ENCODE measurements around the gene UBALD2.

Gene UBALD2

DNA sequence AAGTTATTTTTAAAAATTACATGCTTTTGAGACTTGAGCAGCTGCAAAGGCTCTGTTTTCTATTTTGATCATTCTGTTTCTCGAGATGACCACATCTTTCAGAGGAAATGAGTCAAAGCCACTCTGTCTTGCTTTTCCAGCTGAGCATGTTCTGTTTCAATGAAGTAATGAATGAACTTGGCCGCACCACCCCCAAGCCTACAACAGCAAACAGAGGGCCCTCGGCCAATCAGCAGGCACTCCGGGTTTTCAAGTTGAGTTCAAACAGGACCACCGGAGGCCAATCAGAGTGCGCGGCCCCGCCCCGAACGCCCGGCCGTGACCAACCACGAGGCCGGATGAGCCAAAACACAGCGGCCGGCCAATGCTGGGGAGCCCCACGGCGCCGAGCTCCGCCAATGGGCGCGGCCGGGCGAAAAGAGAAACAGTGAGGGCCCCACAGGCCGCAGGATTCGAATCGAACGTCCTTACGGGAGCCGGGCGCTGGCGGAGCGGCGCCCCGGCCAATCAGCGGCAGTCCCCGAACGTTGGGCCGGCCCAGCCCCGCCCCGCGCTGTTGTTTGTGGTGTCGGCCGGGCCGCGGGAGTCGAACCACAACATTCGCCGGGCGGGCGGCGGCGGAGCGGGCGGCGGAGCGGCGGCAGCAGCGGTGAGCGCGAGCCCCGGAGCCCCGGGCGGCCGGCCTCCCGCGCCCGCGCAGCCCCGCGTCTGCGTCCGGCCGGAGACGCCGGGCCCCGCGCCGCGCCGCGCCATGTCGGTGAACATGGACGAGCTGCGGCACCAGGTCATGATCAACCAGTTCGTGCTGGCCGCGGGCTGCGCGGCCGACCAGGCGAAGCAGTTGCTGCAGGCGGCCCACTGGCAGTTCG is at the start of gene UBALD2:
TSS of gene UBALD2 (plus strand) at position 594 of the 869 bp plus-strand sequence. CDS start at position 752, 158 bp downstream.
- H3F3A ChIP-seq (ENCODE audit: insufficient read depth, low read length), result peaks cover 44% of the 10 kb centered on the region
- H3K4me1 ChIP-seq (ENCODE audit: low read length), result peaks cover 54% of the 10 kb centered on the region
- H3K79me2 ChIP-seq (ENCODE audit: low read length), result peaks cover 44% of the 10 kb centered on the region
- DNase-seq, result peak; percentile 99
- H3K4me2 ChIP-seq (ENCODE audit: low read depth, low read length), result peak within 1 kb of the TSS; percentile 100
- H2AFZ ChIP-seq (ENCODE audit: low read length), result no peak within 1 kb of the TSS
- H3K9me3 ChIP-seq (replicated peaks; ENCODE audit: insufficient read depth, low read length), result no peaks in the 10 kb centered on the region
- 0 out of 2 replicates have a peak, but pooled peaks cover 6% of the 10 kb centered on the region for H3K36me3 ChIP-seq (replicated peaks; ENCODE audit: insufficient read depth, low read length)
- H3K4me3 ChIP-seq (ENCODE audit: low read length), result peak within 1 kb of the TSS; percentile 89
- TF ChIP-seq, protein P1, sequence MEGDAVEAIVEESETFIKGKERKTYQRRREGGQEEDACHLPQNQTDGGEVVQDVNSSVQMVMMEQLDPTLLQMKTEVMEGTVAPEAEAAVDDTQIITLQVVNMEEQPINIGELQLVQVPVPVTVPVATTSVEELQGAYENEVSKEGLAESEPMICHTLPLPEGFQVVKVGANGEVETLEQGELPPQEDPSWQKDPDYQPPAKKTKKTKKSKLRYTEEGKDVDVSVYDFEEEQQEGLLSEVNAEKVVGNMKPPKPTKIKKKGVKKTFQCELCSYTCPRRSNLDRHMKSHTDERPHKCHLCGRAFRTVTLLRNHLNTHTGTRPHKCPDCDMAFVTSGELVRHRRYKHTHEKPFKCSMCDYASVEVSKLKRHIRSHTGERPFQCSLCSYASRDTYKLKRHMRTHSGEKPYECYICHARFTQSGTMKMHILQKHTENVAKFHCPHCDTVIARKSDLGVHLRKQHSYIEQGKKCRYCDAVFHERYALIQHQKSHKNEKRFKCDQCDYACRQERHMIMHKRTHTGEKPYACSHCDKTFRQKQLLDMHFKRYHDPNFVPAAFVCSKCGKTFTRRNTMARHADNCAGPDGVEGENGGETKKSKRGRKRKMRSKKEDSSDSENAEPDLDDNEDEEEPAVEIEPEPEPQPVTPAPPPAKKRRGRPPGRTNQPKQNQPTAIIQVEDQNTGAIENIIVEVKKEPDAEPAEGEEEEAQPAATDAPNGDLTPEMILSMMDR (IDR thresholded peaks at IDR 0.05; ENCODE audit: low read length), result no peak
- TF ChIP-seq EZH2 (optimal IDR thresholded peaks at IDR 0.05; ENCODE audit: low read depth, low read length) (no peak), EZH2phosphoT487 (IDR thresholded peaks at IDR 0.05; ENCODE audit: low read length) (no peak)
- peak within 1 kb of the TSS; percentile 97 for H3K27ac ChIP-seq (ENCODE audit: low read length)
- no peaks in the 10 kb centered on the region for H3K27me3 ChIP-seq (replicated peaks; ENCODE audit: insufficient read depth, low read length)
- H3K9ac ChIP-seq (ENCODE audit: low read length), result peak within 1 kb of the TSS; percentile 97
- H4K20me1 ChIP-seq (ENCODE audit: insufficient read depth, low read length), result no peaks in the 10 kb centered on the region
- H3K9me2 ChIP-seq (replicated peaks; ENCODE audit: insufficient read depth, low read length), result no peaks in the 10 kb centered on the region

DNA sequence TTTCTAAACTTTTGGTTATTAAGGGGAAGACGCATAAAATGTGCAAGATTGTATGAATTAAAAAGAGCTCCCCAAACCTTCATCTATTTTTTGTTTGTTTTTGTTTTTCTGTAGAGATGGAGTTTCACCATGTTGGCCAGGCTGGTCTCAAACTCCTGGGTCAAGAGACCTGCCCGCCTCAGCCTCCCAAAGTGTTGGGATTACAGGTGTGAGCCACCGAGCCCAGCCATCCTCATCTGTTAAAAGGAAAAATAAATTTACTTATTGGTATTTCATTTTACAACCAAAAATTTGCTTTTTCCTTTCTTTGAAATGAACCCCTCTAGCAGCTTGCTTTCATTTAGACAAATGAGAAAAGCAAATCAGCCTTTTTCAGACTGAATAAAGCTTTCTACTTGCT is 48.1 kb upstream of the UBALD2 start:
- Histone ChIP-seq H4K20me1 (ENCODE audit: insufficient read depth, low read length) (no peaks in the 10 kb centered on the region), H3K36me3 (replicated peaks; ENCODE audit: insufficient read depth, low read length) (no peaks in the 10 kb centered on the region), H3K27me3 (replicated peaks; ENCODE audit: insufficient read depth, low read length) (no peaks in the 10 kb centered on the region), H3F3A (ENCODE audit: insufficient read depth, low read length) (no peaks in the 10 kb centered on the region), H3K4me1 (ENCODE audit: low read length) (peaks cover 7% of the 10 kb centered on the region), H2AFZ (ENCODE audit: low read length) (no peak overlapping the region), H3K27ac (ENCODE audit: low read length) (no peak overlapping the region), H3K9me3 (replicated peaks; ENCODE audit: insufficient read depth, low read length) (no peaks in the 10 kb centered on the region), H3K9me2 (replicated peaks; ENCODE audit: insufficient read depth, low read length) (no peaks in the 10 kb centered on the region), H3K4me3 (ENCODE audit: low read length) (no peak overlapping the region), H3K9ac (ENCODE audit: low read length) (no peak overlapping the region), H3K4me2 (ENCODE audit: low read depth, low read length) (no peak overlapping the region), H3K79me2 (ENCODE audit: low read length) (no peaks in the 10 kb centered on the region)
- DNase-seq, result peak; percentile 24
- TF ChIP-seq, protein P1 (IDR thresholded peaks at IDR 0.05; ENCODE audit: low read length), result no peak
- TF ChIP-seq EZH2 (optimal IDR thresholded peaks at IDR 0.05; ENCODE audit: low read depth, low read length), result no peak
- no peak for TF ChIP-seq EZH2phosphoT487 (IDR thresholded peaks at IDR 0.05; ENCODE audit: low read length)

DNA sequence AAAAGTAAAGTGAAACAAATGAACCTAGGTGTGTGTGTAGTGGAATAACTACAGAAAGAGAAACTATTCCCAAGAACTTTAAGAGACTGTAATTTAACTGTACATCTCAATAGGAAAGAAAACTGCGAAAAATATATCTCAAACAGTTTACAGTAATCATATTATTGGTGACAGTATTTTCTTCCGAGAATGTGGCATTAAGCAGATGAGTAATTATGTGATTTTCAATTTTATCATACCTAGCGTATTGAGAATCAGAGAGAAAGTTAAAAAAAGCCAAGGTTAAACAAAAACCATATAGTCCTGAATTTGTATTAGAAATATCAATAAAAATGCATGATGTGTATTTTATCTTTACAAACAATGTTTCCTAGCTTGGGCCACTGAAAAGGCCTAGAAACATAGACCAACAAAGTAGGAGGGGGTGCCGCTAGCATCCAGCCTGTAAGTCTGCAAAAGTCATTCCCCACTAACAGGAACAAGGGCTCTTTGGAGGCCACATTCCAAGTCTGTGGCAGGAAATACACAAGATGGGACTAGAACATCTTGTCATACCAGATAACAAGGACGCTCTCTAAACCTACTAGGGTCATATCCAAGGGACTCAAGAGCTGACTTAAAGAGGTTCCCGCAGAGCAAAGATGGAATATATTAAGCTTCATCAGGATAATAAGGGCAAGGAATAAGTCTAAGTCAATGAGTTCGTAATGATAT is 45.3 kb upstream of the UBALD2 start:
- no peak for DNase-seq
- TF ChIP-seq EZH2 (optimal IDR thresholded peaks at IDR 0.05; ENCODE audit: low read depth, low read length) (no peak), EZH2phosphoT487 (IDR thresholded peaks at IDR 0.05; ENCODE audit: low read length) (no peak)
- TF ChIP-seq, protein P1 (IDR thresholded peaks at IDR 0.05; ENCODE audit: low read length), result no peak
- Histone ChIP-seq H2AFZ (ENCODE audit: low read length) (no peak overlapping the region), H3F3A (ENCODE audit: insufficient read depth, low read length) (no peaks in the 10 kb centered on the region), H3K79me2 (ENCODE audit: low read length) (no peaks in the 10 kb centered on the region), H3K9me2 (replicated peaks; ENCODE audit: insufficient read depth, low read length) (no peaks in the 10 kb centered on the region), H3K36me3 (replicated peaks; ENCODE audit: insufficient read depth, low read length) (no peaks in the 10 kb centered on the region), H4K20me1 (ENCODE audit: insufficient read depth, low read length) (no peaks in the 10 kb centered on the region), H3K27ac (ENCODE audit: low read length) (no peak overlapping the region), H3K4me2 (ENCODE audit: low read depth, low read length) (no peak overlapping the region), H3K9me3 (replicated peaks; ENCODE audit: insufficient read depth, low read length) (no peaks in the 10 kb centered on the region), H3K27me3 (replicated peaks; ENCODE audit: insufficient read depth, low read length) (no peaks in the 10 kb centered on the region), H3K4me1 (ENCODE audit: low read length) (peaks cover 5% of the 10 kb centered on the region; the same call in 1 of the 2 replicates), H3K9ac (ENCODE audit: low read length) (no peak overlapping the region), H3K4me3 (ENCODE audit: low read length) (no peak overlapping the region)
